Measurements from ENCODE around the gene DMD. TPM values are rescaled to one million over a fixed set of nuclear protein-coding genes. Genes with fewer than 3 reads are reported as not detected.

The DMD gene
- total and polyA plus RNA-seq, 2 of the 8 experiments (the other 6 are each of a cell fraction or from before 2014, with no cell fraction given): 4.8 to 7.4 TPM

GRCh38 chrX:31074522-31074921 is 2136.8 kb downstream of the DMD start:
- H3K56ac ChIP-seq (replicated peaks; ENCODE audit: insufficient read length, low read depth, low read length): no peak overlapping the region
- H2BK5ac ChIP-seq (ENCODE audit: low read depth, low read length): no peak overlapping the region
- DNase-seq (ENCODE audit: low read depth in 1 of 2, low spot score in 2 of 2): no peak
- no peaks in the 10 kb centered on the region for H3K23me2 ChIP-seq (ENCODE audit: low read depth, low read length)
- H3K4me3 ChIP-seq (ENCODE audit: extremely low read depth in 1 of 4, insufficient read depth in 2 of 4, low read depth in 3 of 4, low read length in 4 of 4): no peak overlapping the region
- no peak overlapping the region for H2AFZ ChIP-seq (ENCODE audit: low read length)
- no peak overlapping the region for H3K9ac ChIP-seq (replicated peaks in 1 of 4; ENCODE audit: extremely low read depth in 1 of 4, low read depth in 3 of 4, low read length in 3 of 4)
- H2BK20ac ChIP-seq (ENCODE audit: low read length): no peak overlapping the region
- peaks cover 0 to 11% of the 10 kb centered on the region in 2 experiments; a peak in 2 of 4 replicates for H3K9me3 ChIP-seq (ENCODE audit: insufficient read depth in 2 of 2, low read depth in 1 of 2, low read length in 1 of 2)
- H3K27ac ChIP-seq (ENCODE audit: low read depth, low read length): no peak overlapping the region
- no peak overlapping the region for H4K5ac ChIP-seq (ENCODE audit: insufficient read length, low read depth, low read length)
- H3K4me2 ChIP-seq (ENCODE audit: insufficient read depth in 1 of 2, low read depth in 2 of 2, low read length in 2 of 2): no peak overlapping the region
- H2AK5ac ChIP-seq (ENCODE audit: low read depth, low read length): no peak overlapping the region
- no peak overlapping the region for H2BK120ac ChIP-seq (replicated peaks; ENCODE audit: low read depth, low read length)
- H2BK12ac ChIP-seq (ENCODE audit: low read depth, low read length): no peak overlapping the region
- H4K91ac ChIP-seq (replicated peaks; ENCODE audit: insufficient read length, low read length): no peak overlapping the region
- TF ChIP-seq GABPA (IDR thresholded peaks at IDR 0.05; ENCODE audit: borderline replicate concordance, insufficient read depth, low read length): no peak
- no peak for TF ChIP-seq GTF2F1 (IDR thresholded peaks at IDR 0.05; ENCODE audit: borderline replicate concordance, low read depth, low read length)
- TF ChIP-seq KDM4A (IDR thresholded peaks at IDR 0.05; ENCODE audit: low read depth, low read length, severe bottlenecking): no peak
- TF ChIP-seq MAFK (IDR thresholded peaks at IDR 0.05; ENCODE audit: low read depth, low read length): no peak
- H3K27me3 ChIP-seq (replicated peaks in 1 of 4; ENCODE audit: control insufficient read depth in 3 of 4, extremely low read depth in 1 of 4, insufficient read depth in 3 of 4, low read length in 3 of 4): no peaks in the 10 kb centered on the region
- H3K23ac ChIP-seq (ENCODE audit: insufficient read length): no peak overlapping the region
- H4K8ac ChIP-seq (ENCODE audit: extremely low read depth, insufficient read depth, low read length): no peak overlapping the region
- POLR2A ChIA-PET (ENCODE audit: partially characterized antibody): no interaction called here
- CTCF ChIA-PET (ENCODE audit: partially characterized antibody): no interaction called here
- H3K36me3 ChIP-seq (ENCODE audit: control insufficient read depth in 2 of 4, insufficient read depth in 4 of 4, low read length in 3 of 4): no peaks in the 10 kb centered on the region
- H3K4ac ChIP-seq (replicated peaks; ENCODE audit: insufficient read length, low read depth, low read length): no peak overlapping the region
- H4K20me1 ChIP-seq (replicated peaks in 1 of 2; ENCODE audit: control insufficient read depth in 1 of 2, insufficient read depth in 2 of 2, low read length in 2 of 2): no peaks in the 10 kb centered on the region
- no peak overlapping the region for H3K14ac ChIP-seq (ENCODE audit: insufficient read length)
- no peaks in the 10 kb centered on the region for H3K79me1 ChIP-seq (ENCODE audit: low read depth, low read length)
- no peaks in the 10 kb centered on the region for H3K4me1 ChIP-seq (replicated peaks in 1 of 4; ENCODE audit: control insufficient read depth in 3 of 4, insufficient read depth in 4 of 4, low read length in 3 of 4)
- no peak overlapping the region for H3K18ac ChIP-seq (ENCODE audit: extremely low read depth, low read length)
- WGBS, 2 experiments (ENCODE audit: extremely low coverage in 1 of 2, insufficient coverage in 1 of 2, insufficient read length in 1 of 2, insufficient replicate concordance in 2 of 2, low coverage in 1 of 2, low lambda C conversion rate in 2 of 2, missing lambda C conversion rate in 1 of 2): 89% methylated on average over 2 of the region's 2 CpGs; no CpG with 5 or more reads in 1 of the 2 experiments
- H3K79me2 ChIP-seq (ENCODE audit: control insufficient read depth in 1 of 2, insufficient read depth in 2 of 2, low read length in 2 of 2): no peaks in the 10 kb centered on the region
- H2BK15ac ChIP-seq (ENCODE audit: low read length): no peak overlapping the region
- no peak for FAIRE-seq

Data from H1 (cell line).